Activated T-helper 1 cell treated with Interleukin-2 at 50 U/mL for 16 hours (primary cell): ENCODE results near the gene PIK3R1.

ENCODE experiments used
- DNase-seq: peaks from one replicate; pipeline ENCODE4 v3.0.0-alpha.2; 2020; ENCODE audit warnings: low read depth

The PIK3R1 gene

DNA sequence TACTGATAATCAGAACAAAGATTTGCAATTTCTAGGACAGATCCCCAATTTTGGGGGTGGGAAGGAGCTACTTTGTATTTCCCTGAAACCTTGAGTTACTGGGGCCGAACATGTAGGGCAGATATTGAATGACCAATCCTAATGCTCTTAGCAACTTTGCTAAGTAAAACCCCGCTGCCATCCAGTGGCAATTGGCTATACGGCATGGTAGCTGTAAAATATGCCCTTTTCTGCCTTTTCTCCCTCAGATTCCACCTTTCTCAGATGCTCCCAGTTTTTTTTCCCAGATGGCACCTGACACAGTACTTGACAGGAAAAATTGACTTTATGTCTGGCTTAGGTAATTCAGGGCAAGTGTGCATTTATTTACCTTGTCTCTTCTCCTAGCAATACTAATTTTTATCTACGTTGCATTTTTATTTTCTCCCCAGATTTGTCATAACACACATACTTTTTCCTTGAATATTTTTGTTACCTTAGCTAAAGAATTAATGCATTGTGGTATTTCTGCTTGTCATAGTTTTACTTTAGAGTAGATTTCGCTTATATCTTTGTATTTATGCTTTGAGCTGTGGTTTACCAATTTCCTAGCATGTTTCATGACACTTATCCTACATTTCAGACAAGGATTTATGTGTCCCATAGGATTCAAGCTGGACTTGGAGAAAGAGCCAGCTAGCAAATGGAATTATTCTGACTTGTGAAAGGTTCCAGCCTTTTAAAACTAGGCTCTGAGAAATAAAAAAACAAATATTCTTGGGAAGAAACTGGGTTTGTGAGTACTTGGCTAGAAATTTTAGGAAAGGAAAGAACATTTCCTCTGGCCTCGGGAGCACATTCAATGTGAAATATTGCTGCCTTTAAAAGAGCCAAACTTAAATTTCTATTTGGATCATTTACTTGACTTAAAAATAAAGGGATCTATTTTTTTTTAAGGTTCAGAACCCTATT is 37.4 kb downstream of the PIK3R1 start:
- no peak for DNase-seq

DNA sequence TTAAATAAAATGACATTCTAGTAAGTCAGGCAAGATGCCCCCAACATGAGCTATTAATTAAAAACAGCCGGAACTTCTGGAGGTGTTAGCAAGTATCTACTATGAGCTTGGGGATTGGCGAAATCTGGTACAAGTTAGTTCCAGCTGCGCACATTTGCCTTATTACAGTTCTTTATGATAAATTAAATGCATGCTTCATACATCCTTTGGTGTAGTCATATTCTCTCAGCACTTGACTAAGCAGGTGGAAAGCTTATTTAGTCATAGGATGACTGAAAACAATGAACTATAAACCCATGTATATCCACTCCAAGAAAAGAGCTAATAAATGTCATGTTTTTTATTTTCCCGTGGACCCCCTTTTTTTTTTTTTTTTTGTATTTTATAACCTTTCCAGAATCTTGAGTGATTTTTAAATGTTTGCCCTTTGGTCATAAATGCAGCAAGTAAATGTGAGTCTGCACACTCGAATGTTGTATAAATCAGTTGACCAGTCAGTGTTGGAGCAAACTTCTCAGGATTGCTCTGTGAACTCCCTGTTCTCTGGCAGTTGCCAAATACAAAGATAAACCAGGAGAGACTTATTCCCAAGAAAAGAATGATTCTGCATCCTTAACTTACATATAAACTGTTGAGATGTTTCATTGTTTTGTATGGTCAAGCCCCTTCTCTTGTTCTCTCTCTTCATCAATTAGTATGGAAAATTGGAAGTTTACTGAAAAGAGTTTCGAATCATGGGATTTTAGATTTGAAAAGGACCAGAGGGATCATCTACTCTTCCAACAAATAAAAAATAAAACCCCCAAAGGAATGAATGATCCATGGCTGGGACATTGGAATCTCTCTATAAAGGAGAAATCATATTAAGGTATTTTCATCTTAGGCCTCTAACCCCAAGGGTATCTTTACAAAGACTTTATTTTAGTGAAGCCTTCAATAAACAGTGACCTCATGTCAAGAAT is 38.3 kb downstream of the PIK3R1 start:
- no peak for DNase-seq

- no peak for DNase-seq
These were observed 39.3 kb downstream of the PIK3R1 start for GRCh38 chr5:68254810-68255209.

GRCh38 chr5:68255305-68256120 is 40.0 kb downstream of the PIK3R1 start:
- DNase-seq, result no peak

GRCh38 chr5:68257210-68257609 is 41.7 kb downstream of the PIK3R1 start:
- DNase-seq, result no peak

- no peak for DNase-seq
These were observed 43.0 kb downstream of the PIK3R1 start for GRCh38 chr5:68258531-68258930.

- no peak for DNase-seq
These were observed 44.1 kb downstream of the PIK3R1 start for GRCh38 chr5:68259700-68260099.

GRCh38 chr5:68260467-68260866 is 44.9 kb downstream of the PIK3R1 start:
- DNase-seq, result no peak

GRCh38 chr5:68261169-68261568 is 45.6 kb downstream of the PIK3R1 start:
- DNase-seq, result no peak

DNA sequence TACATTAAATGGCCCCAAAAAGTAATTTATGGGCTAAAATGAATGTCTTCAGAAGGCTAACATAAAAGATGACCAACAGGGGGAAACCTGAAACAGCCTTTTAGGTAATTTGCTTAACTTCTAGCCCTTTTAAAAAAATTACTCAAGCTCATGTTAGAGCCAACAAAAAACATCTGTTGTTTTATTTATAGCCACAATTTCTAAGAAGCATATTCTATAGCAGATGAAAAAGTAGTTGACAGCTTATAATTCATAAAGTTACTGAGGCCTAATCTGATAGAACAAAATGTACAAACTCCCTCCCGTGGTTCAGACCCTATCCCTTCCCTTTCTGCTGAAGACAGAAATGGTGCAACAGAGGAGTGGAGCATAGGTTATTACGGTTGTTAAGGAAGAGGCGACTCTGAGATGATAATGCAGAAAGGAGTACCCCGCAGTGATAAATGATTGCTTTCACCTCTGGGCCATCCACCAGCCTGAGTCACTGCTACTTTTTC is 46.1 kb downstream of the PIK3R1 start:
- DNase-seq, result no peak

- DNase-seq, result no peak
These were observed 48.7 kb downstream of the PIK3R1 start for GRCh38 chr5:68264024-68264956.

DNA sequence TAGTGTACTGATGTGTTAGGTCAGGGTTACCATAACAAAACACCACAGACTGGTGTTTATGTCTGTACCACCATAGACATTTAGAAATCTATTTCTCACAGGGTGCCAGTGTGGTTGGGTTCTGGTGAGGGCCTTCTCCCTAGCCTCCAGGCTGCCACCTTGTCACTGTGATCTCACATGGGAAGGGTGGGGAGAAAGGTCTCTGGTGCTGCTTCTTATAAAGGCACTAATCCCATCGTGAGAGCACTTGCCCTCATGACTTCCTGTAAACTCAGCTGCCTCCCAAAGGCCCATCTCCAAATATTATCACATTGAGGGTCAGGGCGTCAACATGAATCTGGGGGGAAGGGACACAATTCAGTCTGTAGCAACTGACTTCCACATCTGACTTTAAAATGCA is 49.8 kb downstream of the PIK3R1 start:
- no peak for DNase-seq

DNA sequence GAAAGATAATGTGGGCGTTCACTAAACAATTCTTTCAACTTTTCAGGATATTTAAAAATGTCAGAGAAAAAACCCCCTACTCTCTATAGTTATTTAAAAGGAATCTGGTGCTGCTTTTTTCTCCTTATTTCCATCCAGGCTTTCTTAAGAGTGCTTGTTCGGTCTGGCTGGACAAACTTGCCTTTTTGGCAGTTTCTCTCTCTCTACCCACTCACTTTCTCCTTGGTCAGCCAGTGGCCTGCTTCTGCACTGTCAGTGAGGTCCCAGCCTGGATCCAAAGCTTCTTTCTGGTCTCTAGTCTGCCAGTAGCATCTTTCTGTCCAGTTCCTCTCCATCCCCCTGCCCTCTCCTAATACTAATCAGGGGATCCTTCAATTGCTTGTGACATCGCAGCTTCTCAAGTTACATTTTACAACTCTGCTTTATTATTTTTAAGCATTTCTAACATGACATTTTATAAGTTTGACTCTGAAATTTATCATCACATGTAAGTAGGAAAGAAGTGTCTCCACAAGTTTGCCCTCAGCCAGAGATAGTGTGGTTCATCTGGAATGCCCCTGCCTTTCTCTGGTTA is 50.4 kb downstream of the PIK3R1 start:
- no peak for DNase-seq

GRCh38 chr5:68266457-68266856 is 50.9 kb downstream of the PIK3R1 start:
- no peak for DNase-seq

DNA sequence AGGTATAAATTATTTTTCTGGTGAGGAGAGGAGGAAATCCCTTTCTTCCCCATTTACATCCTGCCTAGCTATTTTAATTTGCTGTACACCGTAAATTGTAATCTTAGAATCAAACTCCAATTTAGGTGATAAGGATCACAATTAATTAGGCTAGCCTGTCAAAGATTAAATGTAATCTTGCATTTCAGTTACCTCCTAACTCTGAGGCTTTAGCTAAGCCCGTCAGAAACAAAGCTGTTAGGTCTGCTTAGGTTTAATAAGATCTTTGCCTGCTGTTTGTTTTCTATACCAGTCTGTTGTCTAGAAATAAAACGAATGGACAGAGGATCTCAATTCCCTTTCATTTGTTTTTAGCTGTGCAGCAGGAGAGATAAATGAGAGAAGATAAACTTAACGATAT is 51.5 kb downstream of the PIK3R1 start:
- DNase-seq, result no peak

DNA sequence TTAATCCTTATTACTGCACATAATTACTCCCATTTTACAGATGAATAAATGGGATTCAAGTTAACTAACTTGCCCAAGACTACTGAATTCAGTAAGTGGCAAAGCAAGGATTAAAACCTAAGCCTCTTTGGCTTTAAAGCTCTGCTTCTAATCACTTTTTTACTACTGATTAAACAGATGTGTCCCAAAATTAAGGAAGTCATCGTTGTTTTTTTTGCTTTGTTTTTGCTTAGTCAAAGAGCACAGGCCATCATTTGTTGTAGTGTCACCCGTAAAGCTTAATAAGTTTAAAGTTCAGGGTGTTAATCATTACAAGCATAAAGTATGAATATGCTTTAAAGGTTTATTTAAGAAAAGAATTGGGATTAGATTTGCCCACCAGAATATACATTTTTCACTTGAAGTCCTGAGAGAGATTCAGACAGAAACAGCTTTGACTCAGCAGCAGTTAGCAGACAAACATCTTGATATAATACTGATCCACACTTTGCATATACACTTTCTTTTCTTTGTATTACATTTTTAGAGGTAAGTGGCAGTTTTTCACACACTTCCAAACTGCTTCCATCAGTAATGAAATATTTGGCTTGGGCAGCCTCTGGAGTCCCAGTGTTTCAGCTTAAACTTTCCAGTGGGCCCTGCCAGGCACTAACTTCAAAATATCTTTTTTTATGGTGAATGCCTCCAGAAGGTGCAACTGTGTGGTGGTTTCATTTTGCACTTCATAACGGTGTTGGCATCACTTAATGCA is 52.7 kb downstream of the PIK3R1 start:
- DNase-seq, result no peak

DNA sequence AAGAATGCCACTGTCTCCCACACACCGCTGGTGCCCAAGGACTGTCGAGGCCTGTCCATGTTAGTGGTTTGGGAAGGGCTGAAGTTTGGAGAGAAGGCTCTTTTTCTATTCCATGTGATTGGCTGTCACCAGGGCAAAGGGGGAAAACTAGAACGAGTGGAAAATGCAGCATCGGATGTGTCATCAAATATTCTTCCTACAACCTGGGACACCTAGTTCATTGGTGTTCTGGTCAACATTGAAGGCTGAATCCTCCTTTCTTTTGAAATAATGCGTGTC is 53.2 kb downstream of the PIK3R1 start:
- no peak for DNase-seq

DNA sequence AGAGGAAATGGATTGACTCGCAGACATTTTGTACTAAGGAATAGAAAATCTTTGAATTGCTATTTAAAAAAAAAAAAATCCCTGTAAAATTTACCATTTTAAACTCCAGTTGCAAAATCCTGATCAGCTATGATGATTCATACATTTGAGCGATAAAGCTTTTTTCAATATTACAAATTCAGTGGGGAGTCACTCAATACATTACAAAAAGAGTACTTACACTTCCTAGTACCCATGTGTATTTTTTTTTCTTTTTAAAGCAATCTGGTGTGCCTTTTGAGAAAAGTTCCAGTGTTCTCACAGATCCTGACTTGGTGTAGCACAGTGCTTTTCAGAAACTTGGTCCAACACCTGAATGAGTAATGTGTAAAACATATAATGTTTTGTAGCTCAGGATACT is 54.3 kb downstream of the PIK3R1 start:
- DNase-seq, result no peak

GRCh38 chr5:68270399-68270975 is 54.9 kb downstream of the PIK3R1 start:
- no peak for DNase-seq
